AG04450 (cell line): ENCODE data around the gene SLC28A1. TPM values are rescaled to one million over a fixed set of nuclear protein-coding genes. Genes with fewer than 3 reads are reported as not detected.

ENCODE experiments used
- CTCF ChIA-PET: fragments of 300-600, 350-600 bp; formaldehyde crosslinking; extraction: SDS; loops from one replicate; lab custom pipeline; 2022; ENCODE audit warnings: antibody characterized with exemption, inconsistent platforms; lab: Charles Lee
- POLR2A ChIA-PET: fragments of 350-600 bp; formaldehyde crosslinking; extraction: SDS; loops from one replicate; lab custom pipeline; 2021; ENCODE audit warnings: antibody characterized with exemption, inconsistent platforms; lab: Yijun Ruan, JAX
- DNase-seq: peaks from one replicate; pipeline ENCODE4 v3.0.0-alpha.2; 2011; ENCODE audit warnings: low read depth, low spot score
- H3K27ac ChIP-seq: one replicate; pipeline ENCODE4 v1.5.1; 2012; ENCODE audit warnings: low read depth, low read length, control low read depth
- H3K27me3 ChIP-seq: one replicate; pipeline ENCODE4 v1.6.0; 2012; ENCODE audit warnings: low read length; ENCODE audit not compliant: control insufficient read depth, insufficient read depth
- H3K4me3 ChIP-seq: 2 replicates; pipeline ENCODE4 v1.5.1; 2011; ENCODE audit warnings: mild to moderate bottlenecking, low read depth, low read length, control low read depth
- H3K9me3 ChIP-seq: 2 replicates; pipeline ENCODE4 v1.5.1; 2012; ENCODE audit warnings: low read length; ENCODE audit not compliant: control insufficient read depth, insufficient read depth
- CTCF ChIP-seq: IDR thresholded peaks from 2 replicates; pipeline ENCODE4 v1.5.1; 2011; ENCODE audit warnings: low read depth, low read length, control low read depth, inconsistent platforms
- polyA plus RNA-seq: library from polyadenylated mRNA; depleted of rRNA; stranded (reverse); fragments of >200 nt; gene quantifications from 2 replicates; pipeline ENCODE4 v1.2.3, GENCODE V29; 2011

Gene SLC28A1
- polyA plus RNA-seq, 1 experiment, result not detected

GRCh38 chr15:84915606-84915958, 31.1 kb downstream of the SLC28A1 start:
- no peak for TF ChIP-seq CTCF
- ChIA-PET CTCF (no interaction called here), POLR2A (no interaction called here)
- Histone ChIP-seq H3K9me3 (no peaks in the 10 kb centered on the region; the same call in 1 of the 2 replicates), H3K27me3 (no peaks in the 10 kb centered on the region), H3K27ac (no peak overlapping the region), H3K4me3 (no peak overlapping the region)
- DNase-seq, result no peak

- Histone ChIP-seq H3K9me3 (no peaks in the 10 kb centered on the region), H3K4me3 (no peak overlapping the region), H3K27ac (no peak overlapping the region), H3K27me3 (no peaks in the 10 kb centered on the region)
- DNase-seq, result no peak
- POLR2A ChIA-PET, result no interaction called here
- no peak for TF ChIP-seq CTCF
- CTCF ChIA-PET, result no interaction called here
These were observed 33.0 kb downstream of the SLC28A1 start for GRCh38 chr15:84917452-84917851.

GRCh38 chr15:84919106-84919667, 34.7 kb downstream of the SLC28A1 start:
- TF ChIP-seq CTCF, result no peak
- POLR2A ChIA-PET, result no interaction called here
- Histone ChIP-seq H3K4me3 (no peak overlapping the region), H3K9me3 (no peaks in the 10 kb centered on the region), H3K27me3 (no peaks in the 10 kb centered on the region), H3K27ac (no peak overlapping the region)
- DNase-seq, result no peak
- CTCF ChIA-PET, result no interaction called here

GRCh38 chr15:84921121-84921520, 36.7 kb downstream of the SLC28A1 start:
- CTCF ChIA-PET, result no interaction called here
- DNase-seq, result no peak
- no peak for TF ChIP-seq CTCF

GRCh38 chr15:84922530-84922929, 38.1 kb downstream of the SLC28A1 start:
- TF ChIP-seq CTCF, result no peak
- CTCF ChIA-PET, result no interaction called here
- H3K27me3 ChIP-seq, result no peaks in the 10 kb centered on the region
- H3K4me3 ChIP-seq, result no peak overlapping the region
- no peaks in the 10 kb centered on the region for H3K9me3 ChIP-seq
- H3K27ac ChIP-seq, result no peak overlapping the region
- no peak for DNase-seq
- POLR2A ChIA-PET, result no interaction called here

More at GRCh38 chr15:84921121-84921520, 36.7 kb downstream of the SLC28A1 start:
- Histone ChIP-seq H3K9me3 (no peaks in the 10 kb centered on the region), H3K27ac (no peak overlapping the region), H3K4me3 (no peak overlapping the region), H3K27me3 (no peaks in the 10 kb centered on the region)
- POLR2A ChIA-PET, result no interaction called here
